SK-N-SH treated with all-trans-retinoic acid at 6 μM for 48 hours (cell line): Measurements from ENCODE around the gene TOP1.

ENCODE experiments used
- CREB5 ChIP-seq: fragments of 250-450 bp; sonication (Bioruptor Pico); IDR thresholded peaks from 2 replicates; pipeline ENCODE4 v1.5.1; 2020; ENCODE audit warnings: low read depth, mild to moderate bottlenecking, moderate library complexity
- ESRRG ChIP-seq: fragments of 250-450 bp; sonication (Bioruptor Pico); IDR thresholded peaks from 2 replicates; pipeline ENCODE4 v1.6.1; 2021; ENCODE audit warnings: mild to moderate bottlenecking
- OSR1 ChIP-seq: fragments of 250-450 bp; sonication (Bioruptor Pico); IDR thresholded peaks from 2 replicates; pipeline ENCODE4 v1.8.0; 2022; ENCODE audit warnings: moderate library complexity, mild to moderate bottlenecking, inconsistent platforms
- PATZ1 ChIP-seq: fragments of 250-450 bp; sonication (Bioruptor Pico); IDR thresholded peaks from 2 replicates; pipeline ENCODE4 v1.8.0; 2020; ENCODE audit warnings: mild to moderate bottlenecking, moderate library complexity, borderline replicate concordance
- RARB ChIP-seq: fragments of 250-450 bp; sonication (Bioruptor Pico); IDR thresholded peaks from 2 replicates; pipeline ENCODE4 v1.8.0; 2021; ENCODE audit warnings: mild to moderate bottlenecking, moderate library complexity
- ZFP30 ChIP-seq: fragments of 450-650 bp; formaldehyde crosslinking; IDR thresholded peaks from 2 replicates; pipeline ENCODE4 v1.5.0; 2022; ENCODE audit warnings: mild to moderate bottlenecking, moderate library complexity

- no peak for TF ChIP-seq ESRRG (CRISPR knock-in tag)
- no peak for TF ChIP-seq CREB5 (CRISPR knock-in tag)
- TF ChIP-seq PATZ1 (CRISPR knock-in tag): no peak
- no peak for TF ChIP-seq RARB (CRISPR knock-in tag)
- TF ChIP-seq ZFP30 (CRISPR knock-in tag): no peak
- no peak for TF ChIP-seq OSR1 (CRISPR knock-in tag)
Observed at GRCh38 chr20:41171736-41172295, 143.2 kb downstream of the TOP1 start.
